GM23338 (cell line): ENCODE data around the gene XG. TPM values are rescaled to one million over a fixed set of nuclear protein-coding genes. Genes with fewer than 3 reads are reported as not detected.

ENCODE experiments used
- CREB1 ChIP-seq: fragments of 250-450 bp; sonication (Bioruptor Pico); IDR thresholded peaks from 2 replicates; pipeline ENCODE4 v1.5.0; 2020; ENCODE audit warnings: low read depth, mild to moderate bottlenecking, moderate library complexity
- CTCF ChIP-seq, 2 experiments: fragments of 200-600 bp in 1 of 2; sonication (generic) in 1 of 2; conservative IDR thresholded peaks; 2 replicates each; pipeline versions ENCODE4 v1.5.1 to v1.6.1; 2016 to 2017; ENCODE audit warnings: antibody characterized with exemption in 2 of 2, low read depth in 2 of 2, mild to moderate bottlenecking in 2 of 2, moderate library complexity in 1 of 2
- ETS1 ChIP-seq: IDR thresholded peaks from 2 replicates; pipeline ENCODE4 v1.6.1; 2016; ENCODE audit warnings: antibody characterized with exemption
- EZH2 ChIP-seq: fragments of 200-600 bp; sonication (generic); IDR thresholded peaks from one replicate; pipeline ENCODE4 v1.8.0; 2017; ENCODE audit warnings: antibody characterized with exemption, mild to moderate bottlenecking, low read depth; ENCODE audit not compliant: unreplicated experiment
- EZH2phosphoT487 ChIP-seq: fragments of 200-600 bp; sonication (generic); IDR thresholded peaks from one replicate; pipeline ENCODE4 v1.8.1; 2018; ENCODE audit warnings: antibody characterized with exemption; ENCODE audit not compliant: unreplicated experiment
- JUNB ChIP-seq: IDR thresholded peaks from one replicate; pipeline ENCODE4 v1.6.1; 2016; ENCODE audit warnings: antibody characterized with exemption; ENCODE audit not compliant: unreplicated experiment
- NANOG ChIP-seq: IDR thresholded peaks from 2 replicates; pipeline ENCODE4 v1.6.1; 2016; ENCODE audit warnings: antibody characterized with exemption, borderline replicate concordance
- POLR2AphosphoS5 ChIP-seq: IDR thresholded peaks from 2 replicates; pipeline ENCODE4 v1.6.1; 2016; ENCODE audit warnings: antibody characterized with exemption, low read depth
- STAT1 ChIP-seq: IDR thresholded peaks from one replicate; pipeline ENCODE4 v1.6.1; 2016; ENCODE audit warnings: antibody characterized with exemption; ENCODE audit not compliant: unreplicated experiment
- ZNF114 ChIP-seq: fragments of 250-450 bp; sonication (Bioruptor Pico); IDR thresholded peaks from 2 replicates; pipeline ENCODE4 v1.5.0; 2020; ENCODE audit warnings: mild to moderate bottlenecking, moderate library complexity
- ZNF331 ChIP-seq: fragments of 250-450 bp; sonication (Bioruptor Pico); IDR thresholded peaks from 2 replicates; pipeline ENCODE4 v1.5.0; 2020; ENCODE audit warnings: low read depth, mild to moderate bottlenecking, moderate library complexity
- ZNF462 ChIP-seq: fragments of 250-450 bp; sonication (Bioruptor Pico); IDR thresholded peaks from 2 replicates; pipeline ENCODE4 v1.5.0; 2020; ENCODE audit warnings: mild to moderate bottlenecking, moderate library complexity
- polyA plus RNA-seq: library from polyadenylated mRNA; unstranded; fragments of >200 nt; fragmentation: Nextera tagmentation; extraction: Ambion mirVana; gene quantifications from 2 replicates; pipeline ENCODE4 v1.2.1, GENCODE V29; 2016
- total RNA-seq: library from RNA; depleted of rRNA; stranded (reverse); fragments of >200 nt; shearing (Covaris generic); gene quantifications from 2 replicates; pipeline ENCODE4 v1.2.3, GENCODE V29; 2014

The XG gene
- total and polyA plus RNA-seq, 2 experiments from 2014 or later: 0.28 to 0.60 TPM

GRCh38 chrX:2829469-2830246, 77.8 kb downstream of the XG start (continued):
- TF ChIP-seq ZNF462 (CRISPR knock-in tag) (no peak), CREB1 (CRISPR knock-in tag) (no peak), POLR2AphosphoS5 (no peak), ETS1 (no peak), ZNF331 (CRISPR knock-in tag) (no peak), ZNF114 (no peak), EZH2 (no peak), NANOG (no peak), CTCF (conservative IDR thresholded peaks at IDR 0.05; ENCODE audit: low read depth in 2 of 2) (no peak), JUNB (no peak), EZH2phosphoT487 (no peak), STAT1 (no peak)
